Choroid plexus epithelial cell (primary cell): ENCODE results near the gene SH3TC1.

Experiments used
- DNase-seq: peaks from one replicate; pipeline ENCODE4 v3.0.0-alpha.2; 2010; ENCODE audit warnings: low read depth
- H3K4me3 ChIP-seq: 2 replicates; pipeline ENCODE4 v1.5.1; 2011; ENCODE audit warnings: low read depth, mild to moderate bottlenecking, control low read depth, low read length, moderate library complexity
- CTCF ChIP-seq: conservative IDR thresholded peaks from 2 replicates; pipeline ENCODE4 v1.5.1; 2011; ENCODE audit warnings: low read depth, mild to moderate bottlenecking, control low read depth, inconsistent platforms, low read length, moderate library complexity

Gene SH3TC1

GRCh38 chr4:8199594-8200301, 658 bp downstream of the SH3TC1 start:
- no peak for TF ChIP-seq CTCF
- peak overlapping the region; percentile 62 for H3K4me3 ChIP-seq
- no peak for DNase-seq

GRCh38 chr4:8200302-8200975, 1.3 kb downstream of the SH3TC1 start:
- DNase-seq, result peak; percentile 56
- H3K4me3 ChIP-seq, result peak overlapping the region; percentile 62
- TF ChIP-seq CTCF, result no peak

GRCh38 chr4:8201321-8201781, 2.3 kb downstream of the SH3TC1 start:
- peak overlapping the region; percentile 30 for H3K4me3 ChIP-seq
- DNase-seq, result no peak
- TF ChIP-seq CTCF, result no peak

- TF ChIP-seq CTCF, result no peak
- no peak for DNase-seq
- no peak overlapping the region for H3K4me3 ChIP-seq
Measured at GRCh38 chr4:8202108-8203051, 3.3 kb downstream of the SH3TC1 start.

GRCh38 chr4:8203052-8203401, 3.9 kb downstream of the SH3TC1 start:
- no peak overlapping the region for H3K4me3 ChIP-seq
- TF ChIP-seq CTCF, result no peak
- no peak for DNase-seq

- DNase-seq, result no peak
- H3K4me3 ChIP-seq, result no peak overlapping the region
Measured at GRCh38 chr4:8203817-8204216, 4.7 kb downstream of the SH3TC1 start.

More at GRCh38 chr4:8203817-8204216, 4.7 kb downstream of the SH3TC1 start:
- no peak for TF ChIP-seq CTCF
